ENCODE data around the gene MAP4K4. TPM values are rescaled to one million over a fixed set of nuclear protein-coding genes. Genes with fewer than 3 reads are reported as not detected.

Gene MAP4K4
- polyA plus RNA-seq, 3 donors, result 5.3 to 66.9 (median 8.7) TPM

DNA sequence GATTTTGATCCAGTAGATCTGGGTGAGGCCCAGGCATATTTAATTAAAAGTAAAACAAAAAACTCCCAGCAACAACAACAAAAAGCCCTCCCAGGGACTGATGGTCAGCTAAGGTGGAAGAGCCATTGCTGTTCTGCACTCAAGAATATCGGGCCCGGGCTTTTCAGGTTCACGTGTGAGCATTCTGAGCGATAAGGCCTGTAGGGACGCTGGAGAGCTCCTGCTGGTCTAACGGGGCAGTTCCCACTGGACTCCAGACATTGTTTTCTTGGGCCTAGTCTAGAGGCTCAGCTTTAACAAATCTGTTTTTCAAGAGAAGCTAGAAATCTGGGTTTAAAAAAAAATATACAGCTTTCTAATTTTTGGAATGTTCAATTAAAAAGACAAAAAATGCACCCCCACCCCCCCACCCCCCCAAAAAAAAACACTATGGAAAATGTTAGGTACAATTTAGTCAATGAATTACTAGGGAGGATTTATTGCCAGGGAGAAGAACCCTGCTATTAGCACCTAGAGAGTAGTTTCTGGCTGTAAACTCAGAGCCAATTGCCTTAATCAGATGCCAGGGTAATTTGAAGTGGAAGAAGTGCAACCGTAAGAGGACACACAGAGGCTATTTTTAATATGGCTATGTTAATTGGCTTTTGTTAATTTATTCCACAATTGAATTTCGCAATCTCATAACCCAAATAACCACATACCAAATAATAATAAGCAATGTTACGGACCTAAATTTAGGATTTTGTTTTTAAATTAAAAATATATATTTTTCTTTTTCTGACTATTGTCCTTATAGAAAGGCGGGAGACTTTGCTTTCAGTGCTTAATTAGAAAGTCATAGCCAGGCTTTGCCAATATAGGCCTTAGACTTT lies 78.9 kb downstream of the MAP4K4 start:
- peak overlapping the region in 2 of 7 donors; percentile 31 to 48 for H3K27ac Mint-ChIP-seq
- WGBS (ENCODE audit: insufficient coverage), result 80% methylated on average over 6 of the region's 10 CpGs
- peaks cover 32 to 40% of the 10 kb centered on the region in 2 donors for H3K4me1 ChIP-seq (ENCODE audit: control insufficient read depth in 1 of 2, insufficient read depth in 2 of 2, low read length in 2 of 2)

DNA sequence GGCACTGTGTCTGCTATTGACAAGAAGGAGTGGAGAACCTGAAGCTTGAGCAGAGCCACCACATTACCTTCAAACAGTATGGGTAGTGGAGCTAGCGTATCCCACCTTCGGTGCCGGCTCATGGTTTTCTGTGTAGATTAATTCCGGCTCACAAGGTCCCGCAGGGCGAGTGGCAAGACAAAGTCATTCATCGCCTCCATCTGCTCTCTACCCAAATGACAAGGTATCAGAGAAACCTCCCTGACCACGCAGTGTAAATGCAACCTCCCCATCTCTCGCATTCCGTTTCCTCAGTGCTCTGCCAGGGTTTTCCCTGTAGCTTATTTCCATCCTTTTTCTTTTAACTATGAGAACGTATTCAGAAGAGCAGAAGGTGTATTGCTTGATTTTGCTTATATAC lies 79.8 kb downstream of the MAP4K4 start:
- Histone ChIP-seq H3K27ac (ENCODE audit: low read depth in 1 of 2, low read length in 2 of 2) (no peak overlapping the region), H3K36me3 (replicated peaks in 1 of 2; ENCODE audit: control insufficient read depth in 1 of 2, insufficient read depth in 2 of 2, low read length in 2 of 2) (no peaks in the 10 kb centered on the region), H3K4me2 (replicated peaks; ENCODE audit: extremely low read depth, low read length, poor library complexity, severe bottlenecking) (no peak overlapping the region), H3K9ac (ENCODE audit: insufficient read depth, low read length, poor library complexity, severe bottlenecking) (no peak overlapping the region), H2AFZ (ENCODE audit: insufficient read depth, low read depth, low read length, poor library complexity, severe bottlenecking) (no peak overlapping the region), H3K79me2 (ENCODE audit: insufficient read depth, low read length) (peaks cover 100% of the 10 kb centered on the region), H4K20me1 (ENCODE audit: insufficient read depth, low read length) (peaks cover 100% of the 10 kb centered on the region), H3K4me1 (ENCODE audit: control insufficient read depth in 1 of 2, insufficient read depth in 2 of 2, low read length in 2 of 2) (peaks cover 40 to 45% of the 10 kb centered on the region in 2 donors), H3K9me3 (replicated peaks in 1 of 2; ENCODE audit: control insufficient read depth in 1 of 2, insufficient read depth in 1 of 2, low read length in 2 of 2) (no peaks in the 10 kb centered on the region), H3K4me3 (replicated peaks in 1 of 3; ENCODE audit: low read depth in 2 of 3, low read length in 3 of 3) (no peak overlapping the region), H3K27me3 (ENCODE audit: control insufficient read depth in 2 of 2, insufficient read depth in 2 of 2, low read length in 2 of 2) (no peaks in the 10 kb centered on the region)
- Mint-ChIP-seq H3K27me3 (ENCODE audit: low read depth in 3 of 3) (peaks cover 0 to 1% (median 0%) of the 10 kb centered on the region in 3 donors), H3K36me3 (no peaks in the 10 kb centered on the region), H3K4me3 (no peak overlapping the region), H3K4me1 (peaks cover 90% of the 10 kb centered on the region), H3K9me3 (no peaks in the 10 kb centered on the region), H3K27ac (no peak overlapping the region)
- TF ChIP-seq, protein P1, sequence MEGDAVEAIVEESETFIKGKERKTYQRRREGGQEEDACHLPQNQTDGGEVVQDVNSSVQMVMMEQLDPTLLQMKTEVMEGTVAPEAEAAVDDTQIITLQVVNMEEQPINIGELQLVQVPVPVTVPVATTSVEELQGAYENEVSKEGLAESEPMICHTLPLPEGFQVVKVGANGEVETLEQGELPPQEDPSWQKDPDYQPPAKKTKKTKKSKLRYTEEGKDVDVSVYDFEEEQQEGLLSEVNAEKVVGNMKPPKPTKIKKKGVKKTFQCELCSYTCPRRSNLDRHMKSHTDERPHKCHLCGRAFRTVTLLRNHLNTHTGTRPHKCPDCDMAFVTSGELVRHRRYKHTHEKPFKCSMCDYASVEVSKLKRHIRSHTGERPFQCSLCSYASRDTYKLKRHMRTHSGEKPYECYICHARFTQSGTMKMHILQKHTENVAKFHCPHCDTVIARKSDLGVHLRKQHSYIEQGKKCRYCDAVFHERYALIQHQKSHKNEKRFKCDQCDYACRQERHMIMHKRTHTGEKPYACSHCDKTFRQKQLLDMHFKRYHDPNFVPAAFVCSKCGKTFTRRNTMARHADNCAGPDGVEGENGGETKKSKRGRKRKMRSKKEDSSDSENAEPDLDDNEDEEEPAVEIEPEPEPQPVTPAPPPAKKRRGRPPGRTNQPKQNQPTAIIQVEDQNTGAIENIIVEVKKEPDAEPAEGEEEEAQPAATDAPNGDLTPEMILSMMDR (IDR thresholded peaks at IDR 0.05), result no peak
- intact Hi-C loops (cut with micrococcal nuclease), result no loop called here
- no peak for DNase-seq
- whole genome bisulfite sequencing (ENCODE audit: insufficient coverage), result 100% methylated on average over 10 of the region's 11 CpGs

More for the DNA sequence above, 78.9 kb downstream of the MAP4K4 start:
- TF ChIP-seq, protein P1 (IDR thresholded peaks at IDR 0.05), result no peak
- Histone ChIP-seq H3K27me3 (ENCODE audit: control insufficient read depth in 2 of 2, insufficient read depth in 2 of 2, low read length in 2 of 2) (no peaks in the 10 kb centered on the region), H3K9ac (ENCODE audit: insufficient read depth, low read length, poor library complexity, severe bottlenecking) (no peak overlapping the region), H3K4me2 (replicated peaks; ENCODE audit: extremely low read depth, low read length, poor library complexity, severe bottlenecking) (no peak overlapping the region), H4K20me1 (ENCODE audit: insufficient read depth, low read length) (peaks cover 100% of the 10 kb centered on the region), H3K79me2 (ENCODE audit: insufficient read depth, low read length) (peaks cover 100% of the 10 kb centered on the region), H3K9me3 (replicated peaks in 1 of 2; ENCODE audit: control insufficient read depth in 1 of 2, insufficient read depth in 1 of 2, low read length in 2 of 2) (no peaks in the 10 kb centered on the region), H3K27ac (ENCODE audit: low read depth in 1 of 2, low read length in 2 of 2) (no peak overlapping the region), H3K36me3 (replicated peaks in 1 of 2; ENCODE audit: control insufficient read depth in 1 of 2, insufficient read depth in 2 of 2, low read length in 2 of 2) (no peaks in the 10 kb centered on the region), H2AFZ (ENCODE audit: insufficient read depth, low read depth, low read length, poor library complexity, severe bottlenecking) (no peak overlapping the region), H3K4me3 (replicated peaks in 1 of 3; ENCODE audit: low read depth in 2 of 3, low read length in 3 of 3) (no peak overlapping the region)
- no peak for DNase-seq
- intact Hi-C loops (cut with micrococcal nuclease), result no loop called here
- H3K9me3 Mint-ChIP-seq, result no peaks in the 10 kb centered on the region
- H3K4me3 Mint-ChIP-seq, result no peak overlapping the region
- no peaks in the 10 kb centered on the region for H3K36me3 Mint-ChIP-seq
- H3K4me1 Mint-ChIP-seq, result peaks cover 87% of the 10 kb centered on the region
- peaks cover 0 to 1% (median 0%) of the 10 kb centered on the region in 3 donors for H3K27me3 Mint-ChIP-seq (ENCODE audit: low read depth in 3 of 3)
